Measurements from ENCODE around the gene ERFL.

DNA sequence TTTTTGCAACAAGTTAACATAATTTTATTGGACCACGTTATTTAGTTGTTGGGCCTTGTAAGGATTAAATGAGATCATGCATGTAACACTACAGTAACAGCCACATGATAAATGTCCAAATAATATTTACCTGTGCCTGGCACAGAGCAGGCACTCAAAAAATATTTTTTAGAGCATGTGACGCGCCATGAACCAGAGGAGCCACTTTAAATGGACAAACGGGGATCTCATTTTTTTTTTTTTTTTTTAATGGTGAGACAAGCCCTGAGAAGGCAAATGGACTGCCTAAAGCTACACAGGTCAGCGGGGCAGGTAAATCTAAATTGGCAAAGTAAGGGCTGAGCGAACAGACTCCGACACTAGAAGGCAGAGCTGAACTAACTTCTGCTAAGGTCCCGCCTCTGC, 69.0 kb downstream of the ERFL start:
- no peak for TF ChIP-seq ZNF274 (IDR thresholded peaks at IDR 0.05; ENCODE audit: low read depth, low read length)
- TF ChIP-seq SUZ12 (IDR thresholded peaks at IDR 0.05; ENCODE audit: extremely low read depth, insufficient read depth, insufficient read length) = no peak
- no peak for TF ChIP-seq YY1 (IDR thresholded peaks at IDR 0.05; ENCODE audit: insufficient read depth, insufficient read length)

Data from NT2/D1 (cell line).